ENCODE measurements around the gene ATAD2B.

Gene ATAD2B

GRCh38 chr2:23904692-23905091, 22.2 kb downstream of the ATAD2B start:
- no peak overlapping the region for H3K27ac ChIP-seq
- no peak for TF ChIP-seq CTCF (IDR thresholded peaks at IDR 0.05)
- H3K4me3 ChIP-seq (ENCODE audit: low read depth in 1 of 2, low read length in 1 of 2) = no peak overlapping the region
- peaks cover 9 to 12% of the 10 kb centered on the region in 2 experiments for H3K4me1 ChIP-seq (ENCODE audit: control insufficient read depth in 1 of 2, insufficient read depth in 1 of 2, low read depth in 1 of 2, low read length in 1 of 2)
- H3K36me3 ChIP-seq = no peaks in the 10 kb centered on the region
- H3K27me3 ChIP-seq = no peaks in the 10 kb centered on the region
- no peaks in the 10 kb centered on the region for H3K9me3 ChIP-seq

GRCh38 chr2:23904215-23904614, 22.7 kb downstream of the ATAD2B start:
- Histone ChIP-seq H3K4me3 (ENCODE audit: low read depth in 1 of 2, low read length in 1 of 2) (no peak overlapping the region), H3K36me3 (no peaks in the 10 kb centered on the region), H3K9me3 (no peaks in the 10 kb centered on the region), H3K27ac (no peak overlapping the region), H3K27me3 (no peaks in the 10 kb centered on the region), H3K4me1 (ENCODE audit: control insufficient read depth in 1 of 2, insufficient read depth in 1 of 2, low read depth in 1 of 2, low read length in 1 of 2) (peaks cover 9 to 12% of the 10 kb centered on the region in 2 experiments)
- no peak for TF ChIP-seq CTCF (IDR thresholded peaks at IDR 0.05)

- Histone ChIP-seq H3K36me3 (no peaks in the 10 kb centered on the region), H3K4me3 (ENCODE audit: low read depth in 1 of 2, low read length in 1 of 2) (no peak overlapping the region), H3K9me3 (no peaks in the 10 kb centered on the region), H3K27me3 (no peaks in the 10 kb centered on the region), H3K27ac (no peak overlapping the region), H3K4me1 (ENCODE audit: control insufficient read depth in 1 of 2, insufficient read depth in 1 of 2, low read depth in 1 of 2, low read length in 1 of 2) (peaks cover 9 to 12% of the 10 kb centered on the region in 2 experiments)
- TF ChIP-seq CTCF (IDR thresholded peaks at IDR 0.05) = no peak
Observed at GRCh38 chr2:23903034-23903433, 23.9 kb downstream of the ATAD2B start.

- no peaks in the 10 kb centered on the region for H3K27me3 ChIP-seq
- no peaks in the 10 kb centered on the region for H3K36me3 ChIP-seq
- no peak overlapping the region for H3K4me3 ChIP-seq (ENCODE audit: low read depth in 1 of 2, low read length in 1 of 2)
- no peaks in the 10 kb centered on the region for H3K9me3 ChIP-seq
- no peak for TF ChIP-seq CTCF (IDR thresholded peaks at IDR 0.05)
- peak overlapping the region; percentile 19 for H3K27ac ChIP-seq
- H3K4me1 ChIP-seq (ENCODE audit: control insufficient read depth in 1 of 2, insufficient read depth in 1 of 2, low read depth in 1 of 2, low read length in 1 of 2) = peaks cover 9 to 12% of the 10 kb centered on the region in 2 experiments
Observed at GRCh38 chr2:23901966-23902846, 24.7 kb downstream of the ATAD2B start.

- no peak overlapping the region for H3K27ac ChIP-seq
- no peaks in the 10 kb centered on the region for H3K27me3 ChIP-seq
- H3K4me1 ChIP-seq (ENCODE audit: control insufficient read depth in 1 of 2, insufficient read depth in 1 of 2, low read depth in 1 of 2, low read length in 1 of 2) = peaks cover 9 to 12% of the 10 kb centered on the region in 2 experiments
- TF ChIP-seq CTCF (IDR thresholded peaks at IDR 0.05) = no peak
- no peak overlapping the region for H3K4me3 ChIP-seq (ENCODE audit: low read depth in 1 of 2, low read length in 1 of 2)
- H3K36me3 ChIP-seq = no peaks in the 10 kb centered on the region
- H3K9me3 ChIP-seq = no peaks in the 10 kb centered on the region
Observed at GRCh38 chr2:23900541-23901322, 26.2 kb downstream of the ATAD2B start.

Data from neutrophil (primary cell).